Fibroblast of mammary gland (primary cell): Measurements from ENCODE around the gene STPG4.

Experiments
- DNase-seq: peaks from one replicate; pipeline ENCODE4 v3.0.0-alpha.2; 2010; ENCODE audit warnings: low read depth
- H3K4me3 ChIP-seq: 2 replicates; pipeline ENCODE4 v1.5.1; 2011; ENCODE audit warnings: low read depth, mild to moderate bottlenecking, low read length, moderate library complexity; ENCODE audit not compliant: control insufficient read depth
- CTCF ChIP-seq: conservative IDR thresholded peaks from 2 replicates; pipeline ENCODE4 v1.5.1; 2011; ENCODE audit warnings: low read depth, low read length, inconsistent platforms; ENCODE audit not compliant: control insufficient read depth, insufficient read depth

The STPG4 gene

GRCh38 chr2:47077442-47078117 lies 77.5 kb downstream of the STPG4 start:
- H3K4me3 ChIP-seq, result no peak overlapping the region

GRCh38 chr2:47076586-47077441 lies 78.3 kb downstream of the STPG4 start:
- H3K4me3 ChIP-seq, result no peak overlapping the region
- peak; percentile 94 for DNase-seq
- no peak for TF ChIP-seq CTCF

More at GRCh38 chr2:47077442-47078117, 77.5 kb downstream of the STPG4 start:
- DNase-seq, result no peak
- TF ChIP-seq CTCF, result no peak

GRCh38 chr2:47076126-47076506 lies 79.0 kb downstream of the STPG4 start:
- DNase-seq, result no peak
- no peak for TF ChIP-seq CTCF

DNA sequence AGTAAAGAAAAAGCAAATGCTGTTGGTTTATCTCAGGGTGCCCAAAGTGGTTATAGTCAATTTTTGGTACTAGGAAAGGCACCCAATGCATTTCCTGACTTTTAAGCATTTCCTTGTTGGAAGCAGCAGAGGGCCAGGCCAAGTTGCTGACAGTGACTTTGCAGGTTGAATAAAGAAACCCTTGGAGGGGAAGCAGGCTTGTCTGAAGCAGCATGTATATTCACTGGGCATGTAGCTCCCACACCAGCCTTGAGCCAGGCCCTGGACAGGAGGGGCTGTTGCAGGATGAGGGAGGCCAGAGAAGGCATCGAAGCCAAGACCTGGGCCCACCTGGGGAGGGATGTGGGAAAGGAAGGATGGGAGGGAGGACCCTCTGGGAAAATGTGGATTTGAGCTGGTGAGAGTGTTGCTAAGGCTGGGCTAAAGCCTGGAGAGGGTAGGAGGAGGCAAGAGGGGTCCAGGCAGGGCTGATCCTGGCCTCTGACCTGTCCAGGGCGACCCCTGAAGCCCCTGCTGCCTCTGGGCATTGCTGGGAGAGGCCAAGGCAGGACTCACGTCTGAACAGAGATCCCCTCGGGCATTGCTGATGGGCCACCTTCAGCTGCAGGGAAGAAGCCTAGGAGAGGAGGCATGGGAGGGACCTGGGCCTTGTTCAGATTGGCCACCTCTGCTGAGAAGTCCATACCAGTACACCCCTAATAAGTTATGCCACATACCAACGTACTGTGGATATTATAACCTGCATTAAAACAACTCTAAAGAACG lies 79.6 kb downstream of the STPG4 start:
- DNase-seq, result no peak
- TF ChIP-seq CTCF, result no peak
- H3K4me3 ChIP-seq, result no peak overlapping the region

More at GRCh38 chr2:47076126-47076506, 79.0 kb downstream of the STPG4 start:
- H3K4me3 ChIP-seq, result no peak overlapping the region

GRCh38 chr2:47074691-47075090 lies 80.4 kb downstream of the STPG4 start:
- TF ChIP-seq CTCF, result no peak
- no peak for DNase-seq
- H3K4me3 ChIP-seq, result no peak overlapping the region

GRCh38 chr2:47073641-47074040 lies 81.5 kb downstream of the STPG4 start:
- H3K4me3 ChIP-seq, result no peak overlapping the region
- no peak for TF ChIP-seq CTCF
- DNase-seq, result no peak
